CD14-positive monocyte (primary cell): Measurements from ENCODE around the gene NCBP1. TPM values are rescaled to one million over a fixed set of nuclear protein-coding genes. Genes with fewer than 3 reads are reported as not detected.

Experiments used
- DNase-seq, 3 donors: peaks; one replicate each; pipeline ENCODE4 v3.0.0-alpha.2; 2011 to 2022
- H2AFZ ChIP-seq: 2 replicates; pipeline ENCODE4 v1.6.0; 2012; ENCODE audit warnings: mild to moderate bottlenecking, low read depth, low read length, inconsistent platforms; ENCODE audit not compliant: insufficient read depth, poor library complexity, severe bottlenecking
- H3K27ac ChIP-seq, 2 donors: 1 replicate in 1 of 2; 2 replicates in 1 of 2; pipeline ENCODE4 v1.5.1; 2012 to 2013; ENCODE audit warnings: low read length in 2 of 2, control low read depth in 1 of 2, inconsistent platforms in 1 of 2, low read depth in 1 of 2, mild to moderate bottlenecking in 1 of 2
- H3K27me3 ChIP-seq, 2 donors: one replicate each; pipeline versions ENCODE4 v1.6.0 to v1.6.1; 2011 to 2013; ENCODE audit warnings: low read length in 2 of 2; ENCODE audit not compliant: control insufficient read depth in 2 of 2, insufficient read depth in 2 of 2
- H3K36me3 ChIP-seq, 2 donors: replicated peaks in 1 of 2; 1 replicate in 1 of 2; 2 replicates in 1 of 2; pipeline versions ENCODE4 v1.5.1 to v1.6.1; 2012 to 2013; ENCODE audit warnings: low read length in 2 of 2, control low read depth in 1 of 2, inconsistent platforms in 1 of 2, mild to moderate bottlenecking in 1 of 2; ENCODE audit not compliant: insufficient read depth in 2 of 2, control insufficient read depth in 1 of 2
- H3K4me1 ChIP-seq, 2 donors: 1 replicate in 1 of 2; 2 replicates in 1 of 2; pipeline versions ENCODE4 v1.5.1 to v1.6.1; 2012 to 2013; ENCODE audit warnings: low read length in 2 of 2, control low read depth in 1 of 2, inconsistent platforms in 1 of 2, mild to moderate bottlenecking in 1 of 2, moderate library complexity in 1 of 2; ENCODE audit not compliant: insufficient read depth in 2 of 2, control insufficient read depth in 1 of 2
- H3K4me2 ChIP-seq: replicated peaks from 2 replicates; pipeline ENCODE3; 2012; ENCODE audit warnings: low read length, moderate library complexity, mild to moderate bottlenecking; ENCODE audit not compliant: poor library complexity, severe bottlenecking; ENCODE audit errors: extremely low read depth
- H3K4me3 ChIP-seq, 3 experiments: fragments of 200-600 bp in 1 of 3; sonication (generic) in 1 of 3; replicated peaks in 1 of 3; 1 replicate in 2 of 3; 2 replicates in 1 of 3; pipeline ENCODE4 v1.5.1; 2011 to 2013; ENCODE audit warnings: low read length in 3 of 3, mild to moderate bottlenecking in 3 of 3, control low read depth in 2 of 3, low read depth in 2 of 3, inconsistent platforms in 1 of 3, moderate library complexity in 1 of 3
- H3K79me2 ChIP-seq: 2 replicates; pipeline ENCODE4 v1.6.0; 2012; ENCODE audit warnings: mild to moderate bottlenecking, control low read depth, inconsistent platforms, low read length, moderate library complexity; ENCODE audit not compliant: insufficient read depth
- H3K9ac ChIP-seq: 2 replicates; pipeline ENCODE4 v1.6.0; 2017; ENCODE audit warnings: low read length, mild to moderate bottlenecking; ENCODE audit not compliant: insufficient read depth, poor library complexity, severe bottlenecking
- H3K9me3 ChIP-seq, 2 donors: replicated peaks in 1 of 2; 1 replicate in 1 of 2; 2 replicates in 1 of 2; pipeline versions ENCODE4 v1.5.1 to v1.6.1; 2012 to 2013; ENCODE audit warnings: low read length in 2 of 2, control low read depth in 1 of 2; ENCODE audit not compliant: control insufficient read depth in 1 of 2, insufficient read depth in 1 of 2
- H4K20me1 ChIP-seq: 2 replicates; pipeline ENCODE4 v1.6.0; 2012; ENCODE audit warnings: mild to moderate bottlenecking, low read length, control low read depth, moderate library complexity; ENCODE audit not compliant: insufficient read depth
- H3K27ac Mint-ChIP-seq, 7 donors: one replicate each; pipeline ENCODE4 v1.8.0; 2020; ENCODE audit warnings: mild to moderate bottlenecking in 7 of 7, mixed read lengths in 7 of 7, moderate library complexity in 6 of 7, inconsistent platforms in 2 of 7
- H3K27me3 Mint-ChIP-seq, 3 donors: one replicate each; pipeline ENCODE4 v1.8.0; 2021 to 2022; ENCODE audit warnings: low read depth in 3 of 3, mild to moderate bottlenecking in 3 of 3, mixed read lengths in 3 of 3, moderate library complexity in 3 of 3, inconsistent platforms in 1 of 3
- H3K36me3 Mint-ChIP-seq, 2 donors: one replicate each; pipeline ENCODE4 v1.8.0; 2020; ENCODE audit warnings: mixed read lengths in 2 of 2, inconsistent platforms in 1 of 2, mild to moderate bottlenecking in 1 of 2
- H3K4me1 Mint-ChIP-seq: one replicate; pipeline ENCODE4 v1.8.0; 2020; ENCODE audit warnings: mild to moderate bottlenecking, mixed read lengths
- H3K4me3 Mint-ChIP-seq, 2 donors: one replicate each; pipeline ENCODE4 v1.8.0; 2020; ENCODE audit warnings: mild to moderate bottlenecking in 2 of 2, mixed read lengths in 2 of 2, moderate library complexity in 1 of 2
- H3K9me3 Mint-ChIP-seq, 7 donors: one replicate each; pipeline ENCODE4 v1.8.0; 2020 to 2022; ENCODE audit warnings: mixed read lengths in 7 of 7, mild to moderate bottlenecking in 6 of 7, moderate library complexity in 6 of 7, inconsistent platforms in 2 of 7
- WGBS: methylation state at CpG from one replicate; pipeline ENCODE4 v1.1.5; 2013; ENCODE audit warnings: missing lambda C conversion rate; ENCODE audit not compliant: insufficient coverage; 5-methylcytosine and 5-hydroxymethylcytosine counted together
- intact Hi-C, 2 donors: fragments of 100-400 bp; cut with micrococcal nuclease; formaldehyde crosslinking; loops; one replicate each; pipeline versions ENCODE4 v1.15.0 to v1.15.1; 2023
- polyA plus RNA-seq, 3 donors: library from polyadenylated mRNA; depleted of rRNA in 1 of 3; unstranded in 2 of 3; stranded (reverse) in 1 of 3; fragments of 300-500 nt in 2 of 3; fragments of >200 nt in 1 of 3; fragmentation: Illumina TruSeq in 2 of 3; gene quantifications; 1 replicate in 2 of 3; 2 replicates in 1 of 3; pipeline ENCODE4 v1.2.3, GENCODE V29; 2012 to 2021
- TF ChIP-seq, protein P1 (sequence below): fragments of 200-600 bp; IDR thresholded peaks from one replicate; pipeline ENCODE4 v1.8.0; 2022; ENCODE audit warnings: antibody characterized with exemption, mild to moderate bottlenecking

Gene NCBP1
- polyA plus RNA-seq, 3 donors, result 8.9 to 15.8 (median 11.1) TPM

DNA sequence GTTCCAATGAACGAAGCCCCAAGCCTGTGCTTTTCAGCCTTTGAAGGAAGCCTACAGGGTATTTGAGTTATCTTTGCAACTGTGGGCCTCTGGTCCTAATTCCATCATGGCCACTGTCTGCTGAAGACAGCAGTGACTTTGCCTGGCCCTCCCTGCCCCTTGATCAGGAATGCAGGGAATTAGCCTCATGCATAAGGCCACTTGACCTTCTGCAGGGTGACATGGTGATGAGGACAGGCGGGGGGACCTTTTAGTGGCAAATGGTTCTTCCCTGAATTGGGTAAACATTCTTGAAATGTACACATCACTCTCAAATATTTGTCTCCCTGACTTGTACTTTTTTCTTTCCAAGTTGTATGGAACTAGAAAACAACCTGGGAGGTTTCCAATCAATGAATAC lies 88.7 kb downstream of the NCBP1 start:
- Mint-ChIP-seq H3K27ac (no peak overlapping the region), H3K27me3 (peaks cover 24 to 35% (median 30%) of the 10 kb centered on the region in 3 donors)
- no CpG with 5 or more reads among the region's 2 CpGs for WGBS

More for the DNA sequence above, 88.7 kb downstream of the NCBP1 start:
- Mint-ChIP-seq H3K4me3 (no peak overlapping the region), H3K4me1 (no peaks in the 10 kb centered on the region), H3K36me3 (no peaks in the 10 kb centered on the region), H3K9me3 (peaks cover 3 to 11% (median 6%) of the 10 kb centered on the region in 7 donors)
- Histone ChIP-seq H3K27ac (no peak overlapping the region), H3K36me3 (no peaks in the 10 kb centered on the region), H2AFZ (no peak overlapping the region), H3K4me2 (no peak overlapping the region), H3K79me2 (no peaks in the 10 kb centered on the region), H3K9me3 (peaks cover 0 to 8% of the 10 kb centered on the region in 2 donors), H3K27me3 (peaks cover 4 to 18% of the 10 kb centered on the region in 2 donors), H3K4me1 (no peaks in the 10 kb centered on the region), H3K9ac (no peak overlapping the region), H4K20me1 (no peaks in the 10 kb centered on the region), H3K4me3 (no peak overlapping the region)
- DNase-seq, result no peak
- intact Hi-C loops, result no loop called here
- TF ChIP-seq, protein P1, sequence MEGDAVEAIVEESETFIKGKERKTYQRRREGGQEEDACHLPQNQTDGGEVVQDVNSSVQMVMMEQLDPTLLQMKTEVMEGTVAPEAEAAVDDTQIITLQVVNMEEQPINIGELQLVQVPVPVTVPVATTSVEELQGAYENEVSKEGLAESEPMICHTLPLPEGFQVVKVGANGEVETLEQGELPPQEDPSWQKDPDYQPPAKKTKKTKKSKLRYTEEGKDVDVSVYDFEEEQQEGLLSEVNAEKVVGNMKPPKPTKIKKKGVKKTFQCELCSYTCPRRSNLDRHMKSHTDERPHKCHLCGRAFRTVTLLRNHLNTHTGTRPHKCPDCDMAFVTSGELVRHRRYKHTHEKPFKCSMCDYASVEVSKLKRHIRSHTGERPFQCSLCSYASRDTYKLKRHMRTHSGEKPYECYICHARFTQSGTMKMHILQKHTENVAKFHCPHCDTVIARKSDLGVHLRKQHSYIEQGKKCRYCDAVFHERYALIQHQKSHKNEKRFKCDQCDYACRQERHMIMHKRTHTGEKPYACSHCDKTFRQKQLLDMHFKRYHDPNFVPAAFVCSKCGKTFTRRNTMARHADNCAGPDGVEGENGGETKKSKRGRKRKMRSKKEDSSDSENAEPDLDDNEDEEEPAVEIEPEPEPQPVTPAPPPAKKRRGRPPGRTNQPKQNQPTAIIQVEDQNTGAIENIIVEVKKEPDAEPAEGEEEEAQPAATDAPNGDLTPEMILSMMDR, result no peak

Other genes with a start within 250 kb of the NCBP1 start
- 10 to 100 TPM in 2 of 3 donors, 1 to 10 TPM in 1; 8.1 to 12.0 (median 11.1) TPM for gene TDRD7, start 221.7 kb upstream of the NCBP1 start, polyA plus RNA-seq
- under 1 TPM; 0.09 to 0.81 (median 0.59) TPM for gene TMOD1, start 132.2 kb upstream of the NCBP1 start, polyA plus RNA-seq
- gene TSTD2, start 453 bp upstream of the NCBP1 start, polyA plus RNA-seq, result 10 to 100 TPM in 1 of 3 donors, 1 to 10 TPM in 2; 1.2 to 11.4 (median 2.4) TPM
- gene XPA, start 63.5 kb downstream of the NCBP1 start, polyA plus RNA-seq, result 10 to 100 TPM in 2 of 3 donors, 1 to 10 TPM in 1; 2.9 to 15.8 (median 15.4) TPM
- gene FOXE1, start 219.4 kb downstream of the NCBP1 start, polyA plus RNA-seq, result under 1 TPM in 1 of 3 donors, not detected in 2; 0.01 TPM